GM12872 (cell line): ENCODE measurements around the gene CSMD2.

Source experiments
- CTCF ChIP-seq: IDR thresholded peaks from 3 replicates; pipeline ENCODE4 v1.5.1; 2011; ENCODE audit warnings: low read depth, mild to moderate bottlenecking, low read length, moderate library complexity; ENCODE audit not compliant: insufficient read depth

The CSMD2 gene

DNA sequence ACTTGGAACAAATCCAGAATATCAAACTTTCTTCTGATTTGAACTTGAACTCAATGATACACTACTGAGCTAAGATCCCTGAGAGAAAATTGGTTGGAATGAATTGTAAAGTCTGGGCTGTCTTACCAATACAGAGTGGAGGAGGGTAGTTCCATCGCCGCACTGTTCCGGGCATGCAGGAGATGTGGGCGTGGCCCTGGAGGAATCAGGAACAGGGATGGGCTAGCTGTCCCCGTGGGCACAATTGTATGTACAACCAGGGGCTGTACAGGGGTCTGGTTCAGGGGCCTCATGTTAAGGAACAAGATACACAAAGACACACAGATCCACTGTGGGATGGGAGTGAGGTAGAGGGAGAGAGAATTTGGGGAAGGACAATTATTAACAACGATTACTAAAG lies 548.2 kb downstream of the CSMD2 start:
- no peak for TF ChIP-seq CTCF

DNA sequence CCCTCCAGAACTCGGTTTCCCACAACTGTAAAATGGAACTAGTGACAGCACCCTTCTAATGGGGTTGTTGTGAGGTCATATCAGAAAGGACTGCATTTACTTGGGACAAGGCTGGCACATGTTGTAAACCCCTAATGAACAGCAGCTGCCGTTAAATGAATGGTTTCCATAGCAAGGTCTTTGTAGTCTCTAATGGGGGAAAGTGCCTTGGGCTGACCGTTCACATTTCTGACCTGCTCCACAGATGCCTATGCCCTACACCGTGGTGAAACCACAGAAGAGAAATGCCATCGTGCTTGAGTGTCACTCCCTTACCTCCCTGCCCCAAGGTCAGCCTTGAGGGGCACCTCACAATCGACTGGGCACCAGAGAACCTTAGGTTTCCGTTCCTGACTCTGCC lies 549.5 kb downstream of the CSMD2 start:
- TF ChIP-seq CTCF = no peak

DNA sequence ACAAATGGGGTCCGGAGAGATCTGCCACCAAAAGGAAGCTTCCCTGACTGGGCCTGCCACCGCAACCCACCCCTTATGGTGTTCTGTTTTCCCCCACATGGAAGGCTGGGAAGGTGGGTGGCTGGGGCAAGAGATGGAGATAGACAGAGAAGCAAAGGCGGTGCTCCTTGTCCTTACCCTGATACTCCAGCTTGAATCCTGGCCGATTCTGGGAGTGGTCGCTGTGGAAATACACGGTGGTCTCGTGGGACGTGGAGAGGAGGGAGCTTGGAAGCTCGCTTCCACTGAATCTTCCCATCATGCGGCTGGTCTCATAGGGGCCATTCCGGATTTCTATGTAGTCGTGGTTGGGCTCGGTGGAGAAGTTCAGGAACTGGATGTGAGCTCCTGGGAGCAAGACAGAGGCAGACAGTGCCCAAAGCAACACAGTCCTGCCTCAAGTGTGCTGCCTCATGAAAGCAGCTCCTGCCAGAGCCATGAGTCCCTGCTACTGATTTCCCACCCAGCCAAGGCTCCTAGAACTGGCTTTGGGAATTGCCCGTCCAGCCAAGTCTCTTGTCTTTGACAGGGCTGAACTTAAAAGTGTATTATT lies 554.1 kb downstream of the CSMD2 start:
- TF ChIP-seq CTCF = no peak

DNA sequence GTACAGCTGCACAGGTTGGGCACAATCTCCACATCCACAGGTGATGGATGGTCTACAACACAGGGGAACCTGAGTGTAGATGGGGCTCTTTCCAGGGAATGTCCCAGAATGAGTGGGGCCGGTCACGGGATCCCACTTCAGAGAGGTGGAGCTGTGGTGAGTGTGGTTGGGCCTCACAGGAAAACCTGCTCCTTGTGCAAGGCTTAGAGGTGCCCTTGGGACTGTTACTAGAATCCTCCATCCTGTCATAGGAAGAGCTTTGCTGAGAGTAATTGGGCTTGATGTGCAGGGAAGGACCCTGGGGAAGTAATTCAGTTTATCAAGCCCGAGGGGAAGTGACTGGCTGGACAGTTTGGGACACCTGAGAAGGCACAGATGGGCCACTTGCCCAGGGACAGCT lies 554.6 kb downstream of the CSMD2 start:
- TF ChIP-seq CTCF = no peak

DNA sequence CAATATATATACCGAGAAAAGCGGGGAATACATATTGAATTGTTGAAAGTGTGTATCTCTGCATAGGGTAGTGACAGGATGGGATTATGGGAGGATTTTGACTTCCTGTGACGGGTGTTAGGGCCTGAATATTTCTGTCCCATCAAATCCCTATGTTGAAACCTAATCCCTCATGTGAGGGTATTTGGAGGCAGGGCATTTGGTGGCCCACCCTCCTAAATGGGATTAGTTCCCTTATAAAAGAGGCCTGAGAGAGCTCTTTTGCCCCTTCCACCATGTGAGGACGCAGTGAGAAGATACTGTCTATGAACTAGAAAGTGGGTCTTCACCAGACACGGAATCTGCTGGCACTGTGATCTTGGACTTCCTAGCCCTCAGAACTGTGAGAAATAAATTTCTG lies 555.3 kb downstream of the CSMD2 start:
- TF ChIP-seq CTCF = no peak

GRCh38 chr1:33608825-33609400 lies 556.1 kb downstream of the CSMD2 start:
- no peak for TF ChIP-seq CTCF

GRCh38 chr1:33607444-33608005 lies 557.5 kb downstream of the CSMD2 start:
- no peak for TF ChIP-seq CTCF
